Natural killer cell treated with Interleukin-12 subunit alpha and Interleukin-12 subunit beta and Interleukin-15 and Interleukin-18, amount 100 ng/mL, for 72 hours (primary cell): ENCODE data around the gene INSC. TPM values are rescaled to one million over a fixed set of nuclear protein-coding genes. Genes with fewer than 3 reads are reported as not detected.

Experiments used
- ATAC-seq, 2 donors: fragments of 150-1000 bp; cut with Tn5 transposase in 1 of 2; sonication (Bioruptor Pico), chemical (Tn5 transposase) in 1 of 2; 2 replicates each; pipeline ENCODE4 v1.10.0; 2021
- DNase-seq: peaks from one replicate; pipeline ENCODE4 v3.0.0; 2022; ENCODE audit warnings: low spot score
- H3K27ac Mint-ChIP-seq, 2 donors: 1 replicate in 1 of 2; 2 replicates in 1 of 2; pipeline ENCODE4 v1.8.0; 2022; ENCODE audit warnings: mixed read lengths in 2 of 2, mild to moderate bottlenecking in 1 of 2, moderate library complexity in 1 of 2
- H3K27me3 Mint-ChIP-seq, 2 donors: 1 replicate in 1 of 2; 2 replicates in 1 of 2; pipeline ENCODE4 v1.8.0; 2022; ENCODE audit warnings: mixed read lengths in 2 of 2
- H3K36me3 Mint-ChIP-seq: one replicate; pipeline ENCODE4 v1.8.0; 2022; ENCODE audit warnings: mixed read lengths
- H3K4me1 Mint-ChIP-seq, 2 donors: 1 replicate in 1 of 2; 2 replicates in 1 of 2; pipeline ENCODE4 v1.8.0; 2022; ENCODE audit warnings: low read depth in 2 of 2, mixed read lengths in 2 of 2, mild to moderate bottlenecking in 1 of 2
- H3K4me3 Mint-ChIP-seq: one replicate; pipeline ENCODE4 v1.8.0; 2022; ENCODE audit warnings: mixed read lengths
- H3K9me3 Mint-ChIP-seq: 2 replicates; pipeline ENCODE4 v1.8.0; 2022; ENCODE audit warnings: mixed read lengths
- total RNA-seq, 2 donors: library from RNA; stranded (reverse); gene quantifications; one replicate each; pipeline ENCODE4 v1.2.3, GENCODE V29; 2022

INSC gene
- total RNA-seq, 2 donors from 2014 or later, result 0.55 TPM; not detected in 1

GRCh38 chr11:15236559-15236958 lies 121.8 kb downstream of the INSC start:
- DNase-seq (no peak), ATAC-seq (no peak)
- Mint-ChIP-seq H3K4me1 (no peaks in the 10 kb centered on the region), H3K4me3 (no peak overlapping the region), H3K27me3 (peaks cover 6 to 12% of the 10 kb centered on the region in 2 donors), H3K27ac (no peak overlapping the region), H3K36me3 (no peaks in the 10 kb centered on the region), H3K9me3 (no peaks in the 10 kb centered on the region)

- peaks cover 6 to 8% of the 10 kb centered on the region in 2 donors for H3K27me3 Mint-ChIP-seq
- no peak overlapping the region for H3K27ac Mint-ChIP-seq
- H3K4me3 Mint-ChIP-seq, result no peak overlapping the region
- no peaks in the 10 kb centered on the region for H3K36me3 Mint-ChIP-seq
- DNase-seq (no peak), ATAC-seq (peak in 1 of 2 donors; percentile 46)
- H3K4me1 Mint-ChIP-seq, result no peaks in the 10 kb centered on the region
- no peaks in the 10 kb centered on the region for H3K9me3 Mint-ChIP-seq
These were observed 124.1 kb downstream of the INSC start for GRCh38 chr11:15238856-15239255.

DNA sequence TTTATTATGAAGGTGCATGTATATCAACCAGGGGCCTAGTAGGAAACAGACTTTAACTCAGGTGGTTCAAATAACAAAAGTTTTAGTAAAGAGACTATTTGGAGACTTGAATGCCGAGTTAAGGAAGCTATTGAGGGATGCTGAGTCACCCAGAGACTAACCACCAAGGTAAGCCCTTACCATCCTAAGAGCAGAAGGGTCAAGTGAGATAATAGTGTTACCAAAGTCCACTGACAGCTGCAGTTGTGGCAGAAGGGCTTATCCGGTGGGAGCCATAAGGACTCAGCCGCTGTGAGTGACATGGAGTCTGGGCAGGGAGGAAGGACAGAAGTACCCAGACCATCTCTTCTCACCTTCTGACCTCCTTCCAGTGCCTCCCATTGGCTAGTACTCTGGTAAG lies 134.0 kb downstream of the INSC start:
- DNase-seq (no peak), ATAC-seq (peak in 1 of 2 donors; percentile 20)
- Mint-ChIP-seq H3K4me1 (no peaks in the 10 kb centered on the region), H3K9me3 (peaks cover 3% of the 10 kb centered on the region), H3K4me3 (no peak overlapping the region), H3K27ac (no peak overlapping the region), H3K36me3 (no peaks in the 10 kb centered on the region), H3K27me3 (peaks cover 15 to 16% of the 10 kb centered on the region in 2 donors)

GRCh38 chr11:15258433-15259165 lies 143.9 kb downstream of the INSC start:
- DNase-seq (no peak), ATAC-seq (no peak)
- H3K36me3 Mint-ChIP-seq, result no peaks in the 10 kb centered on the region
- no peaks in the 10 kb centered on the region for H3K4me1 Mint-ChIP-seq
- no peak overlapping the region for H3K27ac Mint-ChIP-seq
- H3K9me3 Mint-ChIP-seq, result no peaks in the 10 kb centered on the region
- peaks cover 0 to 9% of the 10 kb centered on the region in 2 donors for H3K27me3 Mint-ChIP-seq
- no peak overlapping the region for H3K4me3 Mint-ChIP-seq

DNA sequence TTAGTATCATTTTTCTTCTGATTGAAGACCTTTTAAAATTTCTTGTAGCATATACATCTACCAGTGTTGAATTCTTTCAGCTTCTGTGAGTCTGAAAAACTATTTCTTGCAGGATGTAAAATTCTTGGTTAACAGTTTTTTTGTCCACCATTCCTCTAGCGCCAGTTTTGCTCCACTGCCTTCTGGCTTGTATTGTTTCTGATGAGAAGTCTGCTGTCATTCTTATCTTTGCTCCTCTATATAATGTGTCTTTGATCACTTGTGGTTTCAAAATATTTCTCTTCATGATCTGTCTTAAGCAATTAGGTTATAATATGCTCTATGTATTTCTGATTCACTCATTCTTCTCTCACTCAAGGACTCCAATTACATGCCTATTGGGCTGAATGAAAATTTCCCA lies 152.3 kb downstream of the INSC start:
- no peak overlapping the region for H3K4me3 Mint-ChIP-seq
- H3K27me3 Mint-ChIP-seq, result no peaks in the 10 kb centered on the region

DNA sequence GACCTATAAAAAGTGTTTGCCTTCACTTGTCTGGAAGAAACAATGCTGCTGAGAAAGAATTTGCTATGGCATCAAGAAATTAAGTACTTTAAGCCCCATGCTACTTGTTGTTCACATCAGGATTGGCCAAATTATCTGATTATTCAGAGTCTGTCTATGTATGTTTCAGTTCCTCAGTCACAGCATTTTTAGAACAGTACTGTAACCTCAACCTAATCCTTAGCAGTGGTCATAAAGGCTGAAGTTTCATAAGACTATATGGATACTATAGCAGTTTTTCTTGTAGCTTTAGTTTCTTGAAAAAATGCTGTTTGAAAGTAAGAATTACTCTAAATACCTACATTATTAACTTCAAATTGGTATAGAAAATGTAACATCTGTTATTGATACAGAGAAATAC lies 153.9 kb downstream of the INSC start:
- ATAC-seq, result no peak
- H3K27me3 Mint-ChIP-seq, result no peaks in the 10 kb centered on the region

More for the DNA sequence above, 152.3 kb downstream of the INSC start:
- DNase-seq, result no peak
- peaks cover 10% of the 10 kb centered on the region for H3K9me3 Mint-ChIP-seq
- H3K27ac Mint-ChIP-seq, result no peak overlapping the region
- no peaks in the 10 kb centered on the region for H3K4me1 Mint-ChIP-seq
- ATAC-seq, result no peak
- peaks cover 6% of the 10 kb centered on the region for H3K36me3 Mint-ChIP-seq

GRCh38 chr11:15275141-15275540 lies 160.4 kb downstream of the INSC start:
- H3K27ac Mint-ChIP-seq, result no peak overlapping the region
- ATAC-seq, result no peak
- no peak for DNase-seq
- H3K36me3 Mint-ChIP-seq, result no peaks in the 10 kb centered on the region
- H3K4me1 Mint-ChIP-seq, result no peaks in the 10 kb centered on the region
- peaks cover 8% of the 10 kb centered on the region for H3K9me3 Mint-ChIP-seq
- H3K4me3 Mint-ChIP-seq, result no peak overlapping the region
- peaks cover 8 to 10% of the 10 kb centered on the region in 2 donors for H3K27me3 Mint-ChIP-seq

More for the DNA sequence above, 153.9 kb downstream of the INSC start:
- DNase-seq, result no peak
- Mint-ChIP-seq H3K36me3 (peaks cover 6% of the 10 kb centered on the region), H3K27ac (no peak overlapping the region), H3K4me3 (no peak overlapping the region), H3K4me1 (no peaks in the 10 kb centered on the region), H3K9me3 (peaks cover 15% of the 10 kb centered on the region)

GRCh38 chr11:15276621-15277020 lies 161.9 kb downstream of the INSC start:
- Mint-ChIP-seq H3K36me3 (no peaks in the 10 kb centered on the region), H3K4me3 (no peak overlapping the region), H3K4me1 (no peaks in the 10 kb centered on the region), H3K27me3 (peaks cover 8 to 10% of the 10 kb centered on the region in 2 donors), H3K9me3 (peaks cover 8% of the 10 kb centered on the region), H3K27ac (no peak overlapping the region)
- DNase-seq (no peak), ATAC-seq (no peak)

DNA sequence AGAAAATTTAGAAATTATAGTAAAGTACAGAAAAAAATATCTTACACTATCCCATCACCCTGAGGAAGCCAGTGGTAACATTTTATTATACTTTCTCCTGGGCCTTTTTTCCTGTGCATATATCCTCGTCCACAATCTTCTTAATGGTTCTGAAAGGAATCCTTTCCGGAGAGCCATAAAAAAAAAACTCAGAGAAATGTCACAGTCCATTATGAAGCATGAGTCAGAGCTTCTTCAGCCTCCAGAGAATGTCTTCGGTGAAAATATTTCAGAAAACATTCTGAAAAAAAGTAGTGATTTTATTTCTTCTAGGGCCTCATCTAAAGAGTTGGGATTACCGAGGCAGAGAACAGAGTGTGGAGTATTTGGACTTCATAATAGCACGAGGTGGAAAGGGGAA lies 163.4 kb downstream of the INSC start:
- H3K27ac Mint-ChIP-seq, result no peak overlapping the region
- peaks cover 3% of the 10 kb centered on the region for H3K9me3 Mint-ChIP-seq
- H3K4me1 Mint-ChIP-seq, result no peaks in the 10 kb centered on the region
- ATAC-seq, result no peak
- no peak for DNase-seq
- peaks cover 15 to 24% of the 10 kb centered on the region in 2 donors for H3K27me3 Mint-ChIP-seq
- no peak overlapping the region for H3K4me3 Mint-ChIP-seq
- no peaks in the 10 kb centered on the region for H3K36me3 Mint-ChIP-seq

DNA sequence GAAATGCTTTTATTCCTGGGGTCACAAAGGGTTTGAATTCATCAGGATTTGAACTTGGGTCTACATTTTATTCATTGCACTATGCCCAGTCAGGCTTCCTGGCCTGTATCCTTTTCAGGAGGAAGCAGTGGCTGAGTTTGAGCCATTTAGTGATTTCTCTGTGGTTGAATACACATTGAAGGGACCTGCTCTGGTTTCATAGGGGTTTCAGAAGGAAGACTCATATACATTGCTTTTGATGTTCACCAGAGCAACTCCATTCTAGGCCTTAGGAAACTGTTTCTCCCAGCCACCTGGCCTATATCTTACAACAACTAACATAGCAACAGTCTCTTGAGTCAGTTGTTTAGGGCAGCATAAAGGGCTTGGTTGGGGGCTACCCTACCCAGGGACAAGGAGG lies 165.7 kb downstream of the INSC start:
- H3K27me3 Mint-ChIP-seq, result peaks cover 14 to 33% of the 10 kb centered on the region in 2 donors
- no peak overlapping the region for H3K27ac Mint-ChIP-seq
- no peak for ATAC-seq
- peaks cover 3% of the 10 kb centered on the region for H3K9me3 Mint-ChIP-seq
- H3K4me1 Mint-ChIP-seq, result no peaks in the 10 kb centered on the region
- no peak overlapping the region for H3K4me3 Mint-ChIP-seq
- H3K36me3 Mint-ChIP-seq, result no peaks in the 10 kb centered on the region
- DNase-seq, result no peak

- H3K4me3 Mint-ChIP-seq, result no peak overlapping the region
These were observed 168.0 kb downstream of the INSC start for GRCh38 chr11:15282754-15283153.

GRCh38 chr11:15286465-15286864 lies 171.7 kb downstream of the INSC start:
- H3K9me3 Mint-ChIP-seq, result no peaks in the 10 kb centered on the region
- DNase-seq (no peak), ATAC-seq (no peak)
- no peak overlapping the region for H3K27ac Mint-ChIP-seq
- peaks cover 10 to 30% of the 10 kb centered on the region in 2 donors for H3K27me3 Mint-ChIP-seq
- no peaks in the 10 kb centered on the region for H3K4me1 Mint-ChIP-seq
- no peaks in the 10 kb centered on the region for H3K36me3 Mint-ChIP-seq
- no peak overlapping the region for H3K4me3 Mint-ChIP-seq

More at GRCh38 chr11:15282754-15283153, 168.0 kb downstream of the INSC start:
- no peaks in the 10 kb centered on the region for H3K4me1 Mint-ChIP-seq
- no peak overlapping the region for H3K27ac Mint-ChIP-seq
- H3K27me3 Mint-ChIP-seq, result peaks cover 14 to 33% of the 10 kb centered on the region in 2 donors
- no peak for DNase-seq
- no peak for ATAC-seq
- no peaks in the 10 kb centered on the region for H3K36me3 Mint-ChIP-seq
- peaks cover 3% of the 10 kb centered on the region for H3K9me3 Mint-ChIP-seq

GRCh38 chr11:15288863-15289262 lies 174.1 kb downstream of the INSC start:
- Mint-ChIP-seq H3K27ac (no peak overlapping the region), H3K9me3 (no peaks in the 10 kb centered on the region), H3K36me3 (no peaks in the 10 kb centered on the region), H3K4me3 (no peak overlapping the region), H3K27me3 (peaks cover 7 to 13% of the 10 kb centered on the region in 2 donors), H3K4me1 (no peaks in the 10 kb centered on the region)
- no peak for ATAC-seq
- DNase-seq, result no peak

- no peaks in the 10 kb centered on the region for H3K9me3 Mint-ChIP-seq
- H3K36me3 Mint-ChIP-seq, result no peaks in the 10 kb centered on the region
- H3K27me3 Mint-ChIP-seq, result peaks cover 5 to 16% of the 10 kb centered on the region in 2 donors
- ATAC-seq (no peak), DNase-seq (no peak)
- no peak overlapping the region for H3K4me3 Mint-ChIP-seq
- H3K27ac Mint-ChIP-seq, result no peak overlapping the region
- H3K4me1 Mint-ChIP-seq, result no peaks in the 10 kb centered on the region
These were observed 175.0 kb downstream of the INSC start for GRCh38 chr11:15289723-15290122.

DNA sequence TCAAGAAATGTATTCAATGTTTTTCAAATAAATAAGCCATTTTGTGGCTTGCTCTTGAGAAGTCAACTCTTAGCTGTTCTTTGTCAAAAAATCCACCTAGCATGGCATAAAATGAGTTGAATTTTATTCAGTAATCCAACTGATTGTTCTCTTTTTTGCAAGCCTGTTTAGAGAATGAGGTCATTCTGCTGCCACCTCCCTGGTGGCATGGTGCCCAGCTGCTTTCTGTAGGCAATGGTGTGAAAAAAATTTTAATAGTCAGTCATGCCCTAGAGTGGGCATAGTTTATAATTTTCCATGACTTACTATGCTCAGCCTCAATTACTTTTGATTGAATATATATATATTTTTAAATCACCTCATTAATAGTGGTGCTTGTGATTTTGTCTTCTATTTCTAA lies 177.2 kb downstream of the INSC start:
- Mint-ChIP-seq H3K27ac (no peak overlapping the region), H3K36me3 (no peaks in the 10 kb centered on the region), H3K4me1 (no peaks in the 10 kb centered on the region), H3K9me3 (no peaks in the 10 kb centered on the region), H3K4me3 (no peak overlapping the region), H3K27me3 (peaks cover 7 to 16% of the 10 kb centered on the region in 2 donors)
- DNase-seq (no peak), ATAC-seq (no peak)
